ENCODE data around the gene UBE2O.
A peak's percentile ranks its signal among the peaks of the same experiment; 100 is the strongest.

UBE2O gene

DNA sequence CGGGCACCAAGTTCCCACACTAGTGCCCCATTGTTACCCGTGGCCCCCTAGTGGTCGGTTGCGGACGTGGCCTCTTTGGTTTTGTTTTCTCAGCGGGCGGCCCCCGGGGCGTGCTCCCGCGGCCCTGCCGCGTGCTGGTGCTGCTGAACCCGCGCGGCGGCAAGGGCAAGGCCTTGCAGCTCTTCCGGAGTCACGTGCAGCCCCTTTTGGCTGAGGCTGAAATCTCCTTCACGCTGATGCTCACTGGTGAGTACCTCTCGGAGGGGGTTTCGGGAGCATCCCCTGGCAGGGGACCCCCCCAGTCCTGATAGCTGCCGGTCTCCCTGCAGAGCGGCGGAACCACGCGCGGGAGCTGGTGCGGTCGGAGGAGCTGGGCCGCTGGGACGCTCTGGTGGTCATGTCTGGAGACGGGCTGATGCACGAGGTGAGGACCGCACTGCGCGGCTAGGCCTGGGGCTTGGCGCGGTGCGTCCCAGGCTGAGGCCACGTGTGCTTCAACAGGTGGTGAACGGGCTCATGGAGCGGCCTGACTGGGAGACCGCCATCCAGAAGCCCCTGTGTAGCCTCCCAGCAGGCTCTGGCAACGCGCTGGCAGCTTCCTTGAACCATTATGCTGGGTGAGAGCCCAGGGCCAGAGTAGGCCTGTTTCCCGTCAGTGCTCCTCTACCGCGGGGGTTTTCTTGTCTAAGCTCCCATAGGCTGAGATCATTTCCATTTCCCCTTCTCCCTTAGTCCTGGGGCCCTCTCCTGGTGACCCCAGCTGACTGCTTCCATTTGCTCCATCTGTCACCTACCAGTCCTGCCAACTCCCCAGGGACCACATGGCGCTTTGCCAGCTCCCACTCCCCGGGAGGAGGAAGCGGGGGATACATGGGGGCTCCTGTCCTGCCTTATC is 66.8 kb downstream of the UBE2O start:
- peak; percentile 94 for DNase-seq

DNA sequence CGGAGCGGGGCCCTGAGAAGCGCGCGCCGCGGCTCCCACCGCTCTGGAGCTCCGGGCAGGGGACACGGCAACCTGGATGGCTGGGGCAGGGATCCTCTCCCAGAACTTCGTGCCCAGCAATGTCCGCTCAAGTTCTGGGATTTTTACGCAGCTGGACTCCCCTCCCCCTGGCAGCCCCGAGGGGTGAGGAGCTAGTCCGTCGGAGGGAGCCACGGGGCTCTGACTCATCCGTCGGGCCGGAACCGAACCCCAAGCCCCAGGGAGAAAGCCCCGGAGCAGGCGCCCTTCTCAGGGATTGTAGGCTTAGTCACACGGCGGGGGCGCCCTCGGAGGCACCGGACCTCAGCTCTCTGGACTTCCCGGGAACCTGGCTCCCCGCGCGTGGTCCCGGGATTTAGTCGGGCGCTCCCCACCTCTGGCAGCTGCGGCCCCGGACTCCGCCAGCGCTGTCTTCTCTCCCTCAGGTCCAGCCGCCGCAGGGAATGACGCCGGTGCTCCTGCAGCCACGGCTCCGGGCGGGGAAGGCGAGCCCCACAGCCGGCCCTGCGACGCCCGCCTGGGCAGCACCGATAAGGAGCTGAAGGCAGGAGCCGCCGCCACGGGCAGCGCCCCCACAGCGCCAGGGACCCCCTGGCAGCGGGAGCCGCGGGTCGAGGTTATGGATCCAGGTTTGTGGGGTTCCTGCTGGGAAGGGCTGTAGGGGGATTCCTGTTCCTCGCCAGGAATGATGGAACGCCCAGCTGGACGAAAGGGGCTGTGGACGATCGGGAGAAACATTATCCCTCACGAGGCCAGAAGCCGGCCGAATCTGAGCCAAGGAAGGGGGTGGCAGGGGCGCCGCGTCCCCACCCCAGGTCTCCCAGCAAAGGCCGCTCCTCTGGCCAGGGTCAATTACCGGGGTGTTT is 67.7 kb downstream of the UBE2O start:
- peak; percentile 92 for DNase-seq

DNA sequence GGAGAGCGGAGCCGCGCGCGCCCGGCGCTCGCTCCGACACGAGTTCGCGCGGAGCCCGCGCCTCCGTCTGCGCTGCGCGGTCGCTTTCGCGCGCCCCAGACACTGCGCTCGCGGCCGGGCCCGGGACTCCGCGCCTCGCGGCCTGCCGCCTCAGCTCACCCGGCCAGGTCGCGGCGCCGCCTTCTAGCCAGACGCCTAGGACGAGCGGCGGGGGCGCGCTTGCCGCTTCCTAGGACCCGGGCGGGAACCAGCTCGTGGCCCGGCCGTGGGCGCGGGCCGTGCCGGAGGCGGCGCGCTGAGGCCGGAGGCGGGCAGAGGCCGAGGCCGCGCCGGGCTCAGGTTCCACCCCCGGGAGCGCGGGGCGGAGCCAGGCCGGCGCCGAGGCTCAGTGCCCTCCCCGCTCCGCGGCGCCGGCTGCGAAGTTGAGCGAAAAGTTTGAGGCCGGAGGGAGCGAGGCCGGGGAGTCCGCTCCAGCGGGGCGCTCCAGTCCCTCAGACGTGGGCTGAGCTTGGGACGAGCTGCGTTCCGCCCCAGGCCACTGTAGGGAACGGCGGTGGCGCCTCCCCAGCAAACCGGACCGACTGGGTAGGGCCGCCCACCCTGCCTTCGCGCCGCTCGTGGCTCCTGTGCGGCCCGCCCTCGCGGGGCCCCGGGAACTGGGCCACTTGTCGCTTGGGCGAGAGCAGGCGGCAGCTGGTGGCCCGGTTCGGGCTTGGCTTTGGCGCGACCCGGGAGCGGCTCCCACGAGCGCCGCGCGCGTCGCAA is 68.5 kb downstream of the UBE2O start, which contains the start of gene SPHK1:
TSS of gene SPHK1 (plus strand) at position 388 of the 765 bp plus-strand sequence. CDS start 1,036 bp downstream, outside the sequence.
- peak; percentile 91 for DNase-seq

- peak; percentile 65 for DNase-seq
These were observed 69.3 kb downstream of the UBE2O start for GRCh38 chr17:76383546-76384221.

DNA sequence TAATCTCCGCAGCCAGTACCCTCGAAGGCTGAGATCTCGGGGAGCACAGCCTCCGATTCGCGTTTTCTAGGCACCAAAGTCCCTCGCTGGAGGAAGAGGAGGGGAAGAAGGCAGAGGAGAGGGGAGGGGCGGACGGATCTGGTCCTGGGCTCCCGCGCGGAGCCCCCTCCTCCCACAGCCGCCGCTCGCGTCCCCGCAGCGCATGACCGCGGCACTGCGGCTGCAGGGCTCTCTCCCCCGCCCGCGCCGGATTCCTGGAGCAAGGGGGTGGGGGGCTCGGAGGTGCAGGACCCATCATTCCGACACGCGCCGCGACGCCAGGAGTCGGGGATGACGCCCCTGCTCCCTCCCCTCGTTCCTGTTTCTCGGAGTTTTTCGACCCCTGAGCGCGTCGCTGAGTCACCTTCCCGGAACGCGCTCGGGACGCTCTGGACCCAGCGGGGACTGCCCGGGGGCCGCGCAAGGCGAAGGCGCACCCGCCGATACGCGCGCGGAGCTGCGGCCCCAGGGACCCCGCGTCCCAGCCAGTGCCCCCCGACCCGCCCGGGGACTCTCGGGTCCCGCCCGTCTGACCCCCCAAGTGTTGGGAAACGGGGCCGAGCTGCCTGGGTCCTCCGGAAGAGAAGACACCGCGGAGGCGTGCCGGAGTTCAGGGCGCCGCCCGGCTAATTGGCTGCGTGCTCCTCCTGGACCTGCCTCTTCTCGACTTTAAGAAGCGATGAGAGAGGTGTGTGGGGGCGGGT is 70.0 kb downstream of the UBE2O start:
- peak; percentile 80 for DNase-seq

DNA sequence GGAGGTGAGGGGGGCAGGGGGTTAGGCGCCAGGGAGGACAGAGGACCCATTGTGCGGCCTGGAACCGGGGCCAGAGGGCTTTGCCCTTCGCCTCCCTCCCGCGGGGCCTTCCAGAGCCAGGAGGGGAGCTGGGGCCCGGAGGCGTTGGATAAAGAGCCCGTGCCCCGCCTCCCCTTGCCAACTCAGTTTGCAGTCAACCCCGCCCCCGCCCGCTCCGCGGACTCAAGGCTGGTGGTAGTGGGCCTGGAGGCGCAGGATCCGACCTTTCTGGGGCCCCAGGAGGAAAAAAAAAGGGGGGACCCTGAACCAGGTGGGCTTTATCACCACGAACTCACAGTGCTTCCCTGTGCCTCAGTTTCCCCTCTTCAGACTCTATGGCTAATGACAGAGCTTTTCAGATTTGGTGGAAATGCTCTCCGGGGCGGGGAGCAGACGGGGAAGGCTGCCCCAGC is 70.6 kb downstream of the UBE2O start:
- DNase-seq, result peak; percentile 58

DNA sequence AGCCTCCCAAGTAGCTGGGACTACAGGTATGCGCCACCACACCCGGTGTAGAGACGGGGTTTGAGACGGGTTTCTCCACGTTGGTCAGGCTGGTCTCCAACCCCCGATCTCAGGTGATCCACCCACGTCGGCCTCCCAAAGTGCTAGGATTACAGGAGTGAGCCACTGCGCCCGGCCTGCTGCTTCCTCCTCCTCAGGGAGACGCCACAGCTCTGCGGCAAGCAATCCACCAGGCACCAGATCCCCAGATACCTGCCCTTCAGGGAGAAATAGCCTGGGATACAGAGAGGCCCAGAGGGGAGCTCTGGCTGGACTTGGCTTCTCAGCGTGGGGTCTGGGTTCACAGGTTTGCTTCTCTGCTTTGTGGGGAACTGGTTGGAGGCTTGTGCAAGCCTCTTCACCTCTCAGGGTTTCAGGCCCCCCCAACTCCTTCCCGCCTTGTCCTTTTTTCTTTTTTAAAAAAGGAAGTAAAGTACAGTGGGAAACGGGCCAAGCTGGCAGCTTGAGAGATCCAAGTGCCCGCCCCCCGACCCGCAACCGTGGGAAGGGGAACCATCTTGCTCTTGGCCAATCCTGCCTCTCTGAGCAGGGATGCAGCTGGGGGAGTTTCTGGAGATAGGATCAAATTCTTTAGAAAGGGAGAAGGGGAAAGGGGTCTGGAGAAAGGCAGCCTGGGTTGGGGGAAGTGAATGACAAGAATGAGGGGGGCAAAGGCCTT is 71.2 kb downstream of the UBE2O start:
- DNase-seq, result peak; percentile 74

- DNase-seq, result no peak
These were observed 73.1 kb downstream of the UBE2O start for GRCh38 chr17:76379646-76380376.

DNA sequence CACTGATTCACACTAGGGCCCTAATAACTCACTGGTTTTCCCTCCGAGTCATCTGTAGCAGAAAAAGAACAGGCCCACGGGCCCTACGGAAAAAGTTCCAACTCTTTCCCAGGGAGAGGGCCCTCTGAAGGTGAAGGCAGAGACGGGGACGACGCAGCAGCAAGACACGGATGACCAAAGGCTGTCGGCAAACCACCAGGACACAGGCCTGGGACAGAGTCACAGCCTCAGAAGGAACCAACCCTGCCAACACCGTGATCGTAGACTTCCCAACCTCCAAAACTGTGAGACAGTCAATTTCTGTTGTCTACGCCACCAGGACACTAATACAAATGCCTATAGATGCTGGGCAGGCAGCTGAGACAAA is 73.7 kb downstream of the UBE2O start:
- no peak for DNase-seq

DNA sequence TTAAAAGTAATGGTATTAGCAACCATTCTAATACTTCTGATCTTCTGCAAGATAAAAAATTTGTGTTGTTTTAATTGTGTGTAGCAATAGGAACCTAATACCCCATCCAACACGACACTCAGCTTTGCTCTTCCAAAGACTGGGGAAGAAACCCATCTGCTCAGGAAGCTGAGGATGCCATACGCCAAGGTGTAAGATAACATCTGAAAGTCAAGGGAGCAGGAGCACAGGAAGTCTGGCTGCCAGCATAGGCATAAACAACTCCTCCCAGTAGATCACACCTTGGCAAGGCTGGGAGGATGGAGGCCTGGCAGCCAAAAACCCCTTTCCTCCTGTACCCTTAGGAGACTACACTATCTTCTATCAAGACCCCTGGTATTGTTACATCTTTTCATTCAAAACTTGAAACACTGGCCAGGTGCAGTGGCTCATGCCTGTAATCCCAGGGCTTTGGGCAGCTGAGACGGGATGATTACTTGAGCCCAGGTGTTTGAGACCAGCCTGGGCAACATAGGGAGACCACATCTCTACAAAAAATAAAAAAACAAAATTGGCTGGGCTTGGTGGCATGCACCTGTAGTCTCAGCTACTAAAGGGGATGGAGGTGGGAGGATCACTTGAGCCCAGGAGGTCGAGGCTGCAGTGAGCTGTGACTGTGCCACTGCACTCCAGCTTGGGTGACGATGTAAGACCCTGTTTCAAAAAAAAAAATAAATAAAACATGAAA is 74.2 kb downstream of the UBE2O start:
- DNase-seq, result no peak

- DNase-seq, result no peak
These were observed 76.4 kb downstream of the UBE2O start for GRCh38 chr17:76376318-76377133.

DNA sequence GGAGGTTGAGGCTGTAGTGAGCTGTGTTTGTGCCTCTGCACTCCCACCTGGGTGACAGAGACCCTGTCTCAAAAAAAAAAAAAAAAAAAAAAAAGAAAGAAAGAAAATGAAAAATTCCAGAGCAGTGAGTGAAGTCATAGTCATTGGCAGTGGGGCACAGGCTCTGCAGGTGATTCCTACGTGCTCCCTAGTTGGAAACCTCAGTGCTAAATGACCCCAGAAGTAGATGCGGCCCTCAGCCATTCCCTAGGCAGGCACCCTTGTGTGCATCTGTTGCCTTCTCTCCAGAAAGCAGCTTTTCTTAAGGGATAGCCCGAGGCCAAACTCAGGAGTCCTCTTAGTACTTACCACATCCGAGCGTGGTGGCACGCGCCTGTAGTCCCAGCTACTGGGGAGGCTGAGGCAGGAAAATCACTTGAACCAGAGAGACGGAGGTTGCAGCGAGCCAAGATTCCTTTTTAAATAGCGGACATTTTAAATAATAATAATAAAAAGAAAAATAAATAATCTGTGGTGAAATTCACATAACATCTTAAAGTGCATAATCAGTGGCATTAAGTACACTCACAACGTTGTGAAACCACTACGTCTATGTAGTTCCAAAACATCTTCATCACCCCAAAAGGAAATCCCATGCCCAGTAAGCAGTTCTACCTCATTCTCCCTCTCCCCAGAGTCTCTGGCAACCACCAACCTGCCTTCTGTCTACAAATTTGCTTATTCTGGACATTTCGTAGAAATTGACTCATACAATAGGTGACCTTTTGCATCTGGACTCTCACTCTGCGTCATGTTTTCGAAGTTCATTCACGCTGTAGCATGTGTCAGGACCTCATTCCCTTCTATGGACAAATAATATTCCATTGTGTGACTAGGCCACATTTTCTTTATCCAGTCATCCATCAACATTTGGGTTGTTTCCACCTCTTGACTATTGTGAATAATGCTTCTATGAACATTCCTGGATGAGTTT is 81.0 kb downstream of the UBE2O start:
- DNase-seq, result no peak

DNA sequence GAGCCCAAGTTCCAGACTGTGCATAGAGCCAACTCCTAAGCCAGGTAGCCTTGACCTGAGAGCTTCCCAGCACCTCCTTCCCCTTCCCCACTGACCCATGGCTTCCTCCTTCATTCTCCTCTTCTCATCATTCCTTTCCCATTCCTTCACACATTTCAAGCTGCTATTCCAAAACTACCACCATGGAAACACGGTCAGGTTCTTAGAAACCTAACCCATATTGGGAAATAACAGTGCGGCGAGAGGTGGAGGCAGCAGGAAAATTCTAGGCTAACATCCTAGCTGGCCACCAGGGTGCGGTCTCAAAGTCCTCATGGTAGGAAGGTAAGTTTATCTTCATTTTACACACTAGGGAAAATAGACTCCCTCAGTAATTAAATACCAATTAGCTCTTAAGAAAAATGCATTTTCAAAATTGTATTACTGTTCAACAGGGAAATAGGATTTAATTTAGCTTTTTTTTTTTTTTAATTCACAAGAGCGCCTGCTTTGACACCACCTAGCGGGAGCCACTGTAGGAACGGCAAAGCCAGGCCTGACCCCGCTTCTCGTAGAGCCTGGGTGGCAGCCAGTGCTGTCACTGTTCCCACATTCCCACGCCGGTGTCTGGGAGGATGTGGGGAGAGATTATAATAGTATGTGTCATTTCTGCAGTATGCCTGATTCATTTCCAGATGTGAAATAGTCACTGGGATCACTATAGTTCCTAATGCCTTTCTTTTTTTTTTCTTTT is 82.5 kb downstream of the UBE2O start:
- DNase-seq, result peak; percentile 31

GRCh38 chr17:76369804-76370203 is 83.1 kb downstream of the UBE2O start:
- no peak for DNase-seq

GRCh38 chr17:76369379-76369778 is 83.6 kb downstream of the UBE2O start:
- no peak for DNase-seq

DNA sequence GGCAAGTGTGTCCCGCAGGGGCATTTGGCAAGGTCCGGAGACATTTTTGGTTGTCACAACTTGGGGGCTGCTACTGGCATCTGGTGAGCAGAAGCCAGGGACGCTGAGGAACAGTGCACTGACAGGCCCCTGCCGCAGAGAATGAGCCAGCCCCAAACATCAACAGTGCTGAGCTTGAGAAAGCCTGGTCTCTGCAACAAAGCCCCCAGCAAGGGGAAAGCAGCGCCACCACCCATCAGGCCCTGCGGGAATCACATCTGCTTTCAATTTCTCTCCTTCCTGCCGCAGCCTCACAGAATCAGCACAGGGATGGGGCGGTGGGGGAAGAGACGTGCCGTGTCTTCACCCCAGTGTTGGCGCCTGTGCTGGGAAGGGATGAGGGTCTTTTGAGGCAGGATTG is 84.4 kb downstream of the UBE2O start:
- DNase-seq, result no peak
